NCI-H524 (cell line): ENCODE results near the gene TP53I3.
"Not testable (repeated sequence)": the region's sequence is repeated elsewhere in the genome, so short reads cannot be mapped to it uniquely, and the experiment has no call there.

Experiments
- DNase-seq, 2 experiments: peaks; one replicate each; lab custom pipeline; 2025; lab: John Stamatoyannopoulos, UW

TP53I3 gene

GRCh38 chr2:24095171-24095677, 10.6 kb upstream of the TP53I3 start:
- not testable (repeated sequence) for DNase-seq

- not testable (repeated sequence) for DNase-seq
Observed at GRCh38 chr2:24093270-24093669, 8.6 kb upstream of the TP53I3 start.

GRCh38 chr2:24088821-24089359, 4.3 kb upstream of the TP53I3 start:
- DNase-seq = no peak

- DNase-seq = no peak
Observed at GRCh38 chr2:24087032-24087431, 2.4 kb upstream of the TP53I3 start.

- DNase-seq = no peak
Observed at GRCh38 chr2:24086241-24086640, 1.6 kb upstream of the TP53I3 start.

- DNase-seq = no peak
Observed at GRCh38 chr2:24085200-24085489, 511 bp upstream of the TP53I3 start.

GRCh38 chr2:24083567-24084385, 858 bp downstream of the TP53I3 start:
- peak; percentile 88 to 95 for DNase-seq

GRCh38 chr2:24082787-24083566, 1.7 kb downstream of the TP53I3 start:
- DNase-seq = peak in 1 of 2 experiments; percentile 28

GRCh38 chr2:24080701-24081100, 3.9 kb downstream of the TP53I3 start:
- peak in 1 of 2 experiments; percentile 44 for DNase-seq

- DNase-seq = no peak
Observed at GRCh38 chr2:24077879-24078278, 6.8 kb downstream of the TP53I3 start.

- no peak for DNase-seq
Observed at GRCh38 chr2:24077535-24077877, 7.1 kb downstream of the TP53I3 start.

- no peak for DNase-seq
Observed at GRCh38 chr2:24076849-24077534, 7.6 kb downstream of the TP53I3 start.

- peak; percentile 99 to 100 for DNase-seq
Observed at GRCh38 chr2:24075915-24076848, 8.5 kb downstream of the TP53I3 start, which contains the start of gene SF3B6. SF3B6 (minus strand) TSS chr2:24076326; CDS start chr2:24076229, 97 bp downstream.

GRCh38 chr2:24075259-24075658, 9.4 kb downstream of the TP53I3 start:
- DNase-seq = no peak

GRCh38 chr2:24073816-24074215, 10.8 kb downstream of the TP53I3 start:
- no peak for DNase-seq

- DNase-seq = no peak
Observed at GRCh38 chr2:24072259-24072658, 12.4 kb downstream of the TP53I3 start.

GRCh38 chr2:24065341-24065740, 19.3 kb downstream of the TP53I3 start:
- no peak for DNase-seq

GRCh38 chr2:24058564-24059271, 25.9 kb downstream of the TP53I3 start:
- no peak for DNase-seq

- DNase-seq = no peak
Observed at GRCh38 chr2:24055750-24056149, 28.9 kb downstream of the TP53I3 start.

- no peak for DNase-seq
Observed at GRCh38 chr2:24054366-24055010, 30.1 kb downstream of the TP53I3 start.
